Body of pancreas (tissue), 4 donors: ENCODE data around the gene USP10.

Source experiments
- CTCF ChIP-seq, 7 experiments: fragments of 450-650 bp in 4 of 7; fragments of 200-600 bp in 3 of 7; sonication (generic) in 3 of 7; IDR thresholded peaks; one replicate each; pipeline ENCODE4 v1.5.1; 2016 to 2019; ENCODE audit warnings: antibody characterized with exemption in 7 of 7
- POLR2A ChIP-seq, 3 donors: fragments of 450-650 bp; IDR thresholded peaks; one replicate each; pipeline ENCODE4 v1.6.1; 2016; ENCODE audit warnings: antibody characterized with exemption in 3 of 3, mild to moderate bottlenecking in 2 of 3

GRCh38 chr16:84817206-84817605 lies 117.4 kb downstream of the USP10 start:
- no peak for TF ChIP-seq CTCF (IDR thresholded peaks at IDR 0.05)
- TF ChIP-seq POLR2A (IDR thresholded peaks at IDR 0.05), result no peak
